Right cardiac atrium (tissue), 5 donors: ENCODE measurements around the gene CD96. TPM values are rescaled to one million over a fixed set of nuclear protein-coding genes. Genes with fewer than 3 reads are reported as not detected.
"Not testable (repeated sequence)": the region's sequence is repeated elsewhere in the genome, so short reads cannot be mapped to it uniquely, and the experiment has no call there.

ENCODE experiments used
- ATAC-seq, 2 donors: fragments of 200-7000 bp; cut with Tn5 transposase; one replicate each; pipeline versions ENCODE4 v1.8.0 to v1.9.1; 2020; ENCODE audit warnings: moderate library complexity in 2 of 2, mild to moderate bottlenecking in 1 of 2
- DNase-seq, 3 donors: peaks; one replicate each; pipeline ENCODE4 v3.0.0-alpha.2; 2020
- H3K27ac ChIP-seq: one replicate; pipeline ENCODE4 v1.5.1; 2013; ENCODE audit warnings: mild to moderate bottlenecking, low read length, control low read depth, moderate library complexity
- H3K27me3 ChIP-seq: one replicate; pipeline ENCODE4 v1.6.1; 2013; ENCODE audit not compliant: control insufficient read depth, insufficient read depth
- H3K4me1 ChIP-seq: one replicate; pipeline ENCODE4 v1.6.1; 2013; ENCODE audit warnings: low read length; ENCODE audit not compliant: control insufficient read depth, insufficient read depth
- H3K4me3 ChIP-seq: one replicate; pipeline ENCODE4 v1.5.1; 2013; ENCODE audit warnings: low read length, control low read depth
- H3K9me3 ChIP-seq: one replicate; pipeline ENCODE4 v1.6.1; 2013; ENCODE audit warnings: low read length; ENCODE audit not compliant: control insufficient read depth
- WGBS: extraction: QIAGEN DNeasy Blood & Tissue Kit; methylation state at CpG from one replicate; pipeline ENCODE4 v1.1.7; 2013; 5-methylcytosine and 5-hydroxymethylcytosine counted together
- intact Hi-C, 4 donors: fragments of 100-400 bp; cut with DNase I; formaldehyde crosslinking; loops; one replicate each; pipeline versions ENCODE4 v1.11.0 to v1.14.0; 2022 to 2023
- long read RNA-seq, 4 donors: library from polyadenylated mRNA; unstranded; transcript quantifications; one replicate each; pipeline ENCODE4 v2.0.0, GENCODE V29; 2020 to 2021
- polyA plus RNA-seq: library from polyadenylated mRNA; stranded (reverse); fragments of 200-250 nt; gene quantifications from one replicate; pipeline ENCODE4 v1.2.3, GENCODE V29; 2013
- total RNA-seq, 4 donors: library from RNA; stranded (reverse); fragmentation: NEBNext Ultra II Directional; extraction: Animal tissue kit (Norgen Biotek cat#: 25700); gene quantifications; one replicate each; pipeline ENCODE4 v1.2.1, GENCODE V29; 2021
- donor health status: healthy with polysubstance abuse.
- donor health status: DM: no; HTN: yes; CAD: no.
- donor health status: DM: no; HTN: no; CAD: no.
- donor health status: DM: no; HTN: yes; CAD: no; lungs with severe emphysema.
- donor health status: DM: yes; HTN: yes; CAD: no.

Gene CD96
- total RNA-seq (1 to 10 TPM in 1 of 4 donors, under 1 TPM in 3; 0.14 to 1.9 (median 0.49) TPM), polyA plus RNA-seq (0.16 TPM)
- long read RNA-seq, donor 1, result 0 reads
- long read RNA-seq, donor 2, result 0 reads
- long read RNA-seq, donor 3, full-length matches to known transcripts, result 1 of 1 reads
- long read RNA-seq, donor 3, partial matches to known transcripts, result 0 of 1 reads
- long read RNA-seq, donor 3, other reads (novel, unspliced or antisense), result 0 of 1 reads
- long read RNA-seq, donor 4, result 0 reads

- H3K9me3 ChIP-seq, result no peaks in the 10 kb centered on the region
- ATAC-seq, result no peak
- peak within 1 kb of the TSS; percentile 24 for H3K4me3 ChIP-seq
- H3K4me1 ChIP-seq, result no peaks in the 10 kb centered on the region
- H3K27me3 ChIP-seq, result no peaks in the 10 kb centered on the region
- DNase-seq, result no peak
- 44% methylated on average over 11 of the region's 11 CpGs for WGBS
- intact Hi-C loops, result no loop called here
- H3K27ac ChIP-seq, result no peak within 1 kb of the TSS
Observed at GRCh38 chr3:111541911-111542483, at the start of gene CD96. CD96 (plus strand) TSS chr3:111542197; CDS start chr3:111542249, 52 bp downstream.

DNA sequence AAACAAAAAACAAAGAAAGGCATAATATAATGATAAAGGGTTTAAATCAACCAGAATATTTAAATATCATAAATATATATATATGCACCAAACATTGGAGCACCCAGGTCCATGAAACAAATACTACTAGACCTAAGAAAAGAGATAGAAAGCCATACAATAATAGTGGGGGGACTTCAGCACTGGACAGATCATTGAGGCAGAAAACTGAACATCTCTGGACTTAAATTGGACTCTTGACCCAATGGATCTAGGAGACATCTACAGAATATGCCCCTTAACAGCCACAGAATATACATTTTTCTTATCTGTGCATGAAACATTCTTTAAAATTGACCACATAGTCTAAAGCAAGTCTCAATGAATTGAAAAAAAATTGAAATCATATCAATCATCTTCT lies 48.7 kb upstream of the CD96 start:
- H3K27me3 ChIP-seq, result no peaks in the 10 kb centered on the region
- no peak overlapping the region for H3K27ac ChIP-seq
- H3K4me3 ChIP-seq, result no peak overlapping the region
- no peaks in the 10 kb centered on the region for H3K9me3 ChIP-seq
- intact Hi-C loops, result no loop called here
- H3K4me1 ChIP-seq, result no peaks in the 10 kb centered on the region
- ATAC-seq, result no peak
- DNase-seq, result no peak

GRCh38 chr3:111496894-111497559 lies 45.0 kb upstream of the CD96 start:
- WGBS, result 87% methylated on average over 14 of the region's 14 CpGs
- ATAC-seq, result no peak
- H3K9me3 ChIP-seq, result no peaks in the 10 kb centered on the region
- intact Hi-C loops, result no loop called here
- no peaks in the 10 kb centered on the region for H3K4me1 ChIP-seq
- H3K27me3 ChIP-seq, result no peaks in the 10 kb centered on the region
- no peak overlapping the region for H3K27ac ChIP-seq
- H3K4me3 ChIP-seq, result no peak overlapping the region
- peak in 1 of 3 donors; percentile 7 for DNase-seq

- Histone ChIP-seq H3K27me3 (no peaks in the 10 kb centered on the region), H3K9me3 (no peaks in the 10 kb centered on the region), H3K4me1 (no peaks in the 10 kb centered on the region), H3K27ac (no peak overlapping the region), H3K4me3 (no peak overlapping the region)
- DNase-seq (no peak), ATAC-seq (no peak)
- intact Hi-C loops, result no loop called here
- 80% methylated on average over 3 of the region's 3 CpGs for WGBS
Observed at GRCh38 chr3:111498022-111498421, 44.0 kb upstream of the CD96 start.

DNA sequence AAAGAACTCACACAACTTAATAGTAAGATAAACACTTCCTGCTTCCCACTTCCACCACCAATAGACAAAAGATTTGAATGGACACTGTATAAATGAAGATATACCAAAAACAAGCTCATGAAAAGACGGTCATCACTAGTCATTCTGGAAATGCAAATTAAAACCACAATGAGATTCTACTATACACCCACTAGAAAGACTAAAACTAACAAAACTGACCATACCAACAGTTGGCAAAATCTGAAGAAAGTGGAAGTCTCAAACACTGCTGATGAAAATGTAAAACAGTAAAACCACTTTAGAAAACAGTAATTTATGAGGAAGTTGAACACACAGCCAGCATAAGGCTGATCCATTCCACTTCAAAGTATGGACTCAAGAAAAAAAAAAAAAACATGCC lies 35.6 kb upstream of the CD96 start:
- H3K4me3 ChIP-seq, result no peak overlapping the region
- DNase-seq (no peak), ATAC-seq (no peak)
- H3K9me3 ChIP-seq, result no peaks in the 10 kb centered on the region
- intact Hi-C loops, result no loop called here
- no peak overlapping the region for H3K27ac ChIP-seq
- no peaks in the 10 kb centered on the region for H3K27me3 ChIP-seq
- WGBS, result 89% methylated on average over 1 of the region's 1 CpG
- no peaks in the 10 kb centered on the region for H3K4me1 ChIP-seq

GRCh38 chr3:111509308-111509707 lies 32.7 kb upstream of the CD96 start:
- Histone ChIP-seq H3K4me3 (no peak overlapping the region), H3K4me1 (no peaks in the 10 kb centered on the region), H3K27ac (no peak overlapping the region), H3K27me3 (no peaks in the 10 kb centered on the region), H3K9me3 (no peaks in the 10 kb centered on the region)
- WGBS, result 89% methylated on average over 4 of the region's 4 CpGs
- ATAC-seq (no peak), DNase-seq (no peak)
- intact Hi-C loops, result no loop called here

DNA sequence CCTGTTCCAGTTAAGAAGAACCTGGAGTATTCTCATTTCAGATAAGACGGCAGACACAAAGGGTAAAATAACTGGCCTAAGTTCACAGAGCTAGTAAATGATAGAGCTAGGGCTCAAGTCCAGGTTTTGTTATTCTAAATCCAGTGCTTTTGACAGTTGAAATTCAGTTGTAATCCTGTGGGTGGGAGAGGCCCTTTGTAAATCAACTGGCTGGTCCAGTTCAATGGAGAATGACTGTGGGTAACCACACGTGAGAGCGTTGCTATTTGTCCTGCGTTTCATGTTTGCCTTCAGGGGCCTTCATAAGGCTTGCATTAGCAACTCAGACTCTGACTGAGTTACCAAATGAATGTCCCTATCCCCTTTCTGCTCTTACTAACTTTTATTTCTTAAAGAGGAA lies 24.2 kb upstream of the CD96 start:
- H3K9me3 ChIP-seq, result no peaks in the 10 kb centered on the region
- H3K27me3 ChIP-seq, result no peaks in the 10 kb centered on the region

DNA sequence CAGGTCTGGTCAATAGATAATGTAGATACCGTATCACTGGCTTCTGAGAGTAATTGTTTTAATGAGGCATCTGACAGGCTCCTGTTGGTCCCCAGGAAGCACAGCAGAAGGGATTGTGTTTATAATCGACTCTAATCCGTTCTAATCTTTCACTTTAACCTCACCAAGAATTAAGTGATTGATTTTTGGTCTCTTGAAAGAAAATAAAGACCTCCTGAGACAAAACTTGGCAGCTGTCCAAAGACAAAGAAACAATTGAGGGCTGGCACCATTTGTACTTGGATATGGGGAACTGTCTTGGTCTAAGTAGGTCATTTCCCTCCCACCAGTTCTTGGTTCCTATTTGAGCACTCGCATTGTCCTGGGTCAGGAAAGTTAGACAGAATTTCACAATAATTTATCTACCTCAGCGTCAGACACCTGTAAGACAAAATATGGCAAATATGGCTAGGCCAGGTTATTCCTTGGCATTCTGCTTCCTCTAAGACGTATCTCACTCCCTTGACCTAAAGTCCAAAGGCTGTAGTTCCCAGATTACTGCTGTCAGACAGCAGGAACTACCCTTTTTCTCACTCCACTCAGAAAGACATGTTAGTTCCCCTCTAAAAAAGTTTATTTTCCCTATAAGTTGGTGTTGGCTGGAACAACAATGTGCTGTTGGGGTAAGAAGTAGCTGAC lies 22.7 kb upstream of the CD96 start:
- no peaks in the 10 kb centered on the region for H3K9me3 ChIP-seq
- no peaks in the 10 kb centered on the region for H3K27me3 ChIP-seq
- H3K4me1 ChIP-seq, result no peaks in the 10 kb centered on the region
- no peak overlapping the region for H3K27ac ChIP-seq
- no peak for DNase-seq
- WGBS, result 66% methylated on average over 6 of the region's 6 CpGs
- no peak overlapping the region for H3K4me3 ChIP-seq
- no peak for ATAC-seq
- intact Hi-C loops, result no loop called here

More for the DNA sequence above, 24.2 kb upstream of the CD96 start:
- 83% methylated on average over 4 of the region's 4 CpGs for WGBS
- intact Hi-C loops, result no loop called here
- ATAC-seq (no peak), DNase-seq (no peak)
- Histone ChIP-seq H3K4me1 (no peaks in the 10 kb centered on the region), H3K27ac (no peak overlapping the region), H3K4me3 (no peak overlapping the region)

- Histone ChIP-seq H3K27me3 (no peaks in the 10 kb centered on the region), H3K4me3 (no peak overlapping the region), H3K27ac (no peak overlapping the region), H3K9me3 (no peaks in the 10 kb centered on the region), H3K4me1 (no peaks in the 10 kb centered on the region)
- no peak for ATAC-seq
- intact Hi-C loops, result no loop called here
- DNase-seq, result no peak
- WGBS, result 44% methylated on average over 3 of the region's 3 CpGs
Observed at GRCh38 chr3:111521891-111522290, 20.1 kb upstream of the CD96 start.

DNA sequence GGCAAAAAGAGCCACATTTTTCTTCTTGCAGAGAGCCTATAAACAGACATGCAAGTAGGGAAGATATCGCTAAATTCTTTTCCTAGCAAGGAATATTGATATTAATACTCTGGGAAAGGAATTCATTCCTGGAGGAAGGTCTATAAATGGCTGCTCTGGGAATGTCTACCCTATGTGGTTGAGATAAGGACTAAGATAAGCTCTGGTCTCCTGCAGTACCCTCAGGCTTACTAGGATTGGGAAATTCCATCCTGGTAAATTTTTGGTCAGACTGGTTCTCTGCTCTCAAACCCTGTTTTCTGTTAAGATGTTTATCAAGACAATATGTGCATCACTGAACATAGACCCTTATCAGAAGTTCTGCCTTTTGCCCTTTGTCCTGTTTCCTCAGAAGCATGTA lies 17.5 kb upstream of the CD96 start:
- H3K4me3 ChIP-seq, DNase-seq, intact Hi-C loops, H3K27ac ChIP-seq, ATAC-seq, H3K4me1 ChIP-seq, H3K27me3 ChIP-seq, H3K9me3 ChIP-seq: not testable (repeated sequence)
- WGBS, result 94% methylated on average over 1 of the region's 1 CpG

GRCh38 chr3:111531446-111531845 lies 10.6 kb upstream of the CD96 start:
- intact Hi-C loops, result no loop called here
- 51% methylated on average over 4 of the region's 4 CpGs for WGBS
- Histone ChIP-seq H3K27ac (no peak overlapping the region), H3K4me1 (no peaks in the 10 kb centered on the region), H3K9me3 (no peaks in the 10 kb centered on the region), H3K4me3 (no peak overlapping the region), H3K27me3 (no peaks in the 10 kb centered on the region)
- DNase-seq (no peak), ATAC-seq (no peak)
